Neural progenitor cell (in vitro differentiated cells): ENCODE results near the gene DOCK3. TPM values are rescaled to one million over a fixed set of nuclear protein-coding genes. Genes with fewer than 3 reads are reported as not detected.

Source experiments
- DNase-seq: peaks from one replicate; pipeline ENCODE4 v3.0.0-alpha.2; 2016; ENCODE audit warnings: low spot score
- H2AFZ ChIP-seq: fragments of 200-600 bp; sonication (generic); replicated peaks from 2 replicates; pipeline ENCODE4 v1.6.1; 2016; ENCODE audit warnings: antibody characterized with exemption
- H3F3A ChIP-seq: fragments of 200-600 bp; sonication (generic); 2 replicates; pipeline ENCODE4 v1.6.1; 2016; ENCODE audit warnings: antibody characterized with exemption, low read depth
- H3K27ac ChIP-seq: fragments of 200-600 bp; sonication (generic); 2 replicates; pipeline ENCODE4 v1.5.1; 2016; ENCODE audit warnings: mild to moderate bottlenecking
- H3K27me3 ChIP-seq: fragments of 200-600 bp; sonication (generic); 2 replicates; pipeline ENCODE4 v1.6.1; 2016; ENCODE audit warnings: mild to moderate bottlenecking, moderate library complexity
- H3K36me3 ChIP-seq: fragments of 200-600 bp; sonication (generic); 2 replicates; pipeline ENCODE4 v1.5.1; 2016
- H3K4me1 ChIP-seq: fragments of 200-600 bp; sonication (generic); 2 replicates; pipeline ENCODE4 v1.6.1; 2016; ENCODE audit warnings: mixed run types
- H3K4me2 ChIP-seq: fragments of 200-600 bp; sonication (generic); 2 replicates; pipeline ENCODE4 v1.6.1; 2016
- H3K4me3 ChIP-seq: fragments of 200-600 bp; sonication (generic); 2 replicates; pipeline ENCODE4 v1.5.1; 2016
- H3K79me2 ChIP-seq: fragments of 200-600 bp; sonication (generic); 2 replicates; pipeline ENCODE4 v1.6.1; 2016; ENCODE audit warnings: low read depth
- H3K9ac ChIP-seq: fragments of 200-600 bp; sonication (generic); 2 replicates; pipeline ENCODE4 v1.6.1; 2016
- H3K9me3 ChIP-seq: fragments of 200-600 bp; sonication (generic); 2 replicates; pipeline ENCODE4 v1.5.1; 2016; ENCODE audit warnings: low read depth
- H4K20me1 ChIP-seq: fragments of 200-600 bp; sonication (generic); 2 replicates; pipeline ENCODE4 v1.6.1; 2016; ENCODE audit warnings: low read depth
- H3K27ac Mint-ChIP-seq: 3 replicates; pipeline ENCODE4 v1.8.0; 2021; ENCODE audit warnings: mixed read lengths
- H3K27me3 Mint-ChIP-seq: 2 replicates; pipeline ENCODE4 v1.8.0; 2022; ENCODE audit warnings: low read depth, mild to moderate bottlenecking, inconsistent platforms, moderate library complexity, mixed read lengths; ENCODE audit not compliant: insufficient read depth
- H3K36me3 Mint-ChIP-seq: 3 replicates; pipeline ENCODE4 v1.8.0; 2021; ENCODE audit warnings: mixed read lengths
- H3K4me1 Mint-ChIP-seq: 3 replicates; pipeline ENCODE4 v1.8.0; 2021; ENCODE audit warnings: mixed read lengths
- H3K4me3 Mint-ChIP-seq: 3 replicates; pipeline ENCODE4 v1.8.0; 2021; ENCODE audit warnings: mild to moderate bottlenecking, moderate library complexity, mixed read lengths
- H3K9me3 Mint-ChIP-seq: 3 replicates; pipeline ENCODE4 v1.8.0; 2020; ENCODE audit warnings: mixed read lengths
- EZH2 ChIP-seq: fragments of 200-600 bp; sonication (generic); IDR thresholded peaks from 2 replicates; pipeline ENCODE4 v1.6.1; 2017; ENCODE audit warnings: antibody characterized with exemption, mild to moderate bottlenecking, moderate library complexity
- EZH2phosphoT487 ChIP-seq: fragments of 200-600 bp; sonication (generic); IDR thresholded peaks from 2 replicates; pipeline ENCODE4 v1.6.1; 2017; ENCODE audit warnings: antibody characterized with exemption
- total RNA-seq: library from RNA; depleted of rRNA; stranded (reverse); fragments of >200 nt; gene quantifications from 2 replicates; pipeline ENCODE4 v1.2.3, GENCODE V29; 2015; ENCODE audit warnings: low replicate concordance
- TF ChIP-seq, protein P1 (sequence below): fragments of 200-600 bp; sonication (generic); IDR thresholded peaks from 2 replicates; pipeline ENCODE4 v1.5.1; 2017; ENCODE audit warnings: antibody characterized with exemption, mild to moderate bottlenecking

Gene DOCK3
- total RNA-seq, 1 donor from 2014 or later, result 10.7 TPM

- Mint-ChIP-seq H3K27me3 (peaks cover 14% of the 10 kb centered on the region), H3K4me3 (peak overlapping the region; percentile 87), H3K36me3 (peaks cover 49% of the 10 kb centered on the region), H3K4me1 (peaks cover 46% of the 10 kb centered on the region), H3K9me3 (peaks cover 14% of the 10 kb centered on the region), H3K27ac (peak overlapping the region; percentile 66)
- H3K4me3 ChIP-seq, result peak overlapping the region; percentile 92
- H3K27ac ChIP-seq, result peak overlapping the region; percentile 92
- H3K9me3 ChIP-seq, result no peaks in the 10 kb centered on the region
- peak overlapping the region; percentile 99 for H3K9ac ChIP-seq
- H3K4me1 ChIP-seq, result peaks cover 30% of the 10 kb centered on the region
- H2AFZ ChIP-seq, result peak overlapping the region; percentile 80
- H3F3A ChIP-seq, result peaks cover 65% of the 10 kb centered on the region
- peaks cover 67% of the 10 kb centered on the region for H3K79me2 ChIP-seq
- H3K4me2 ChIP-seq, result peak overlapping the region; percentile 96
- peak; percentile 49 for DNase-seq
- H4K20me1 ChIP-seq, result peaks cover 73% of the 10 kb centered on the region
- TF ChIP-seq EZH2 (no peak), EZH2phosphoT487 (no peak)
- TF ChIP-seq, protein P1, sequence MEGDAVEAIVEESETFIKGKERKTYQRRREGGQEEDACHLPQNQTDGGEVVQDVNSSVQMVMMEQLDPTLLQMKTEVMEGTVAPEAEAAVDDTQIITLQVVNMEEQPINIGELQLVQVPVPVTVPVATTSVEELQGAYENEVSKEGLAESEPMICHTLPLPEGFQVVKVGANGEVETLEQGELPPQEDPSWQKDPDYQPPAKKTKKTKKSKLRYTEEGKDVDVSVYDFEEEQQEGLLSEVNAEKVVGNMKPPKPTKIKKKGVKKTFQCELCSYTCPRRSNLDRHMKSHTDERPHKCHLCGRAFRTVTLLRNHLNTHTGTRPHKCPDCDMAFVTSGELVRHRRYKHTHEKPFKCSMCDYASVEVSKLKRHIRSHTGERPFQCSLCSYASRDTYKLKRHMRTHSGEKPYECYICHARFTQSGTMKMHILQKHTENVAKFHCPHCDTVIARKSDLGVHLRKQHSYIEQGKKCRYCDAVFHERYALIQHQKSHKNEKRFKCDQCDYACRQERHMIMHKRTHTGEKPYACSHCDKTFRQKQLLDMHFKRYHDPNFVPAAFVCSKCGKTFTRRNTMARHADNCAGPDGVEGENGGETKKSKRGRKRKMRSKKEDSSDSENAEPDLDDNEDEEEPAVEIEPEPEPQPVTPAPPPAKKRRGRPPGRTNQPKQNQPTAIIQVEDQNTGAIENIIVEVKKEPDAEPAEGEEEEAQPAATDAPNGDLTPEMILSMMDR, result no peak
- peaks cover 14% of the 10 kb centered on the region for H3K36me3 ChIP-seq
- no peaks in the 10 kb centered on the region for H3K27me3 ChIP-seq
These were observed 717.0 kb downstream of the DOCK3 start for GRCh38 chr3:51391566-51392354.

DNA sequence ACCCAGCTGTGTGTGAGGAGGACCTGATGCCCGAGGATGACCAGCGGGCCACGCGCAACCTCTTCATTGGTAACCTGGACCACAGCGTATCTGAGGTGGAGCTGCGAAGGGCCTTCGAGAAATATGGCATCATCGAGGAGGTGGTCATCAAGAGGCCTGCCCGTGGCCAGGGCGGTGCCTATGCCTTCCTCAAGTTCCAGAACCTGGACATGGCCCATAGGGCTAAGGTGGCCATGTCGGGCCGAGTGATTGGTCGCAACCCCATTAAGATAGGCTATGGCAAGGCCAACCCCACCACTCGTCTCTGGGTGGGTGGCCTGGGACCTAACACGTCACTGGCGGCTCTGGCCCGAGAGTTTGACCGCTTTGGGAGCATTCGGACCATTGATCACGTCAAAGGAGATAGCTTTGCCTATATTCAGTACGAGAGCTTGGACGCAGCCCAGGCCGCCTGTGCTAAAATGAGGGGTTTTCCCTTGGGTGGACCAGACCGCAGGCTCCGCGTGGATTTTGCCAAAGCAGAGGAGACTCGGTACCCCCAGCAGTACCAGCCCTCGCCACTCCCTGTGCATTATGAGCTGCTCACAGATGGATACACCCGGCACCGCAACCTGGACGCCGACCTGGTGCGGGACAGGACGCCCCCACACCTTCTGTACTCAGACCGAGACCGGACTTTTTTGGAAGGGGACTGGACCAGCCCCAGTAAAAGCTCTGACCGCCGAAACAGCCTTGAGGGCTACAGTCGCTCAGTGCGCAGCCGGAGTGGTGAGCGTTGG lies 717.8 kb downstream of the DOCK3 start:
- Mint-ChIP-seq H3K9me3 (peaks cover 14% of the 10 kb centered on the region), H3K4me1 (peaks cover 48% of the 10 kb centered on the region), H3K27me3 (peaks cover 14% of the 10 kb centered on the region), H3K27ac (no peak overlapping the region), H3K4me3 (peak overlapping the region; percentile 87), H3K36me3 (peaks cover 50% of the 10 kb centered on the region)
- no peak overlapping the region for H3K27ac ChIP-seq
- no peak overlapping the region for H2AFZ ChIP-seq
- DNase-seq, result no peak
- peak overlapping the region; percentile 92 for H3K4me3 ChIP-seq
- no peaks in the 10 kb centered on the region for H3K27me3 ChIP-seq
- H3F3A ChIP-seq, result peaks cover 67% of the 10 kb centered on the region
- peaks cover 24% of the 10 kb centered on the region for H3K4me1 ChIP-seq
- H3K36me3 ChIP-seq, result peaks cover 14% of the 10 kb centered on the region
- H3K9me3 ChIP-seq, result no peaks in the 10 kb centered on the region
- peaks cover 59% of the 10 kb centered on the region for H3K79me2 ChIP-seq
- H3K4me2 ChIP-seq, result peak overlapping the region; percentile 96
- peaks cover 74% of the 10 kb centered on the region for H4K20me1 ChIP-seq
- H3K9ac ChIP-seq, result peak overlapping the region; percentile 99
- no peak for TF ChIP-seq EZH2
- TF ChIP-seq, protein P1, result no peak
- TF ChIP-seq EZH2phosphoT487, result no peak

DNA sequence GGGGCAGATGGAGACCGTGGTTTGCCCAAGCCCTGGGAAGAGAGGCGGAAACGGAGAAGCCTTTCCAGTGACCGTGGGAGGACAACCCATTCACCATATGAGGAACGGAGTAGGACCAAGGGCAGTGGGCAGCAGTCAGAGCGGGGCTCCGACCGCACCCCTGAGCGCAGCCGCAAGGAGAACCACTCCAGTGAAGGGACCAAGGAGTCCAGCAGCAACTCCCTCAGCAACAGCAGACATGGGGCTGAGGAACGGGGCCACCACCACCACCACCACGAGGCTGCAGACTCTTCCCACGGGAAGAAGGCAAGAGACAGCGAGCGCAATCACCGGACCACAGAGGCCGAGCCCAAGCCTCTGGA lies 718.4 kb downstream of the DOCK3 start:
- Histone ChIP-seq H3K36me3 (peaks cover 14% of the 10 kb centered on the region), H3F3A (peaks cover 67% of the 10 kb centered on the region), H3K27ac (no peak overlapping the region), H2AFZ (no peak overlapping the region), H3K4me1 (peaks cover 24% of the 10 kb centered on the region), H3K79me2 (peaks cover 54% of the 10 kb centered on the region), H3K4me3 (peak overlapping the region; percentile 92), H3K9ac (no peak overlapping the region), H3K9me3 (no peaks in the 10 kb centered on the region), H3K4me2 (peak overlapping the region; percentile 96), H4K20me1 (peaks cover 68% of the 10 kb centered on the region), H3K27me3 (no peaks in the 10 kb centered on the region)
- Mint-ChIP-seq H3K9me3 (peaks cover 14% of the 10 kb centered on the region), H3K36me3 (peaks cover 45% of the 10 kb centered on the region), H3K4me3 (peak overlapping the region; percentile 87), H3K27ac (no peak overlapping the region), H3K4me1 (peaks cover 43% of the 10 kb centered on the region), H3K27me3 (peaks cover 14% of the 10 kb centered on the region)
- no peak for DNase-seq
- TF ChIP-seq EZH2phosphoT487, result no peak
- TF ChIP-seq EZH2, result no peak
